IMR-90 (cell line): ENCODE results near the gene BARX1. TPM values are rescaled to one million over a fixed set of nuclear protein-coding genes. Genes with fewer than 3 reads are reported as not detected.

Experiments used
- ATAC-seq: fragments of 200-7000 bp; cut with Tn5 transposase; 2 replicates; pipeline ENCODE4 v1.9.1; 2020; ENCODE audit warnings: low read depth, mild to moderate bottlenecking, moderate library complexity
- BruUV-seq: library from RNA; stranded (reverse); fragments of 400-500 nt; replicated peaks from 2 replicates; lab custom pipeline; 2021; lab: Mats Ljungman, UMichigan
- CTCF ChIA-PET: fragments of 300-600 bp; formaldehyde crosslinking; extraction: SDS; loops from one replicate; lab custom pipeline; 2021; ENCODE audit warnings: antibody characterized with exemption; lab: Yijun Ruan, JAX
- POLR2A ChIA-PET: fragments of 300-600 bp; sonication (Branson Sonifier 250); formaldehyde crosslinking; loops from one replicate; lab custom pipeline; 2022; ENCODE audit warnings: antibody characterized with exemption; ENCODE audit not compliant: unreplicated experiment; lab: Charles Lee
- DNase-seq: peaks from one replicate; pipeline ENCODE4 v3.0.0; 2013
- H2AFZ ChIP-seq: replicated peaks from 2 replicates; pipeline ENCODE3; 2013; ENCODE audit warnings: low read length, mild to moderate bottlenecking; ENCODE audit not compliant: poor library complexity
- H2AK5ac ChIP-seq: 2 replicates; pipeline ENCODE4 v1.6.1; 2013; ENCODE audit warnings: low read depth, low read length, inconsistent platforms
- H2AK9ac ChIP-seq: replicated peaks from 2 replicates; pipeline ENCODE3; 2013; ENCODE audit warnings: mild to moderate bottlenecking, low read depth, low read length, moderate library complexity; ENCODE audit not compliant: poor library complexity
- H2BK120ac ChIP-seq: 2 replicates; pipeline ENCODE4 v1.6.1; 2013; ENCODE audit warnings: low read depth, low read length, inconsistent platforms
- H2BK15ac ChIP-seq: 3 replicates; pipeline ENCODE4 v1.6.1; 2013; ENCODE audit warnings: low read depth, low read length, inconsistent platforms
- H2BK20ac ChIP-seq: 2 replicates; pipeline ENCODE4 v1.6.1; 2013; ENCODE audit warnings: low read depth, mild to moderate bottlenecking, inconsistent platforms, low read length, moderate library complexity
- H2BK5ac ChIP-seq: 2 replicates; pipeline ENCODE4 v1.6.1; 2013; ENCODE audit warnings: mild to moderate bottlenecking, low read depth, low read length, inconsistent platforms; ENCODE audit not compliant: poor library complexity, severe bottlenecking
- H3K14ac ChIP-seq: replicated peaks from 2 replicates; pipeline ENCODE4 v1.6.1; 2013; ENCODE audit warnings: low read depth, low read length, inconsistent platforms
- H3K18ac ChIP-seq: 2 replicates; pipeline ENCODE4 v1.6.1; 2013; ENCODE audit warnings: low read depth, low read length, control low read depth
- H3K23ac ChIP-seq: 2 replicates; pipeline ENCODE4 v1.6.1; 2013; ENCODE audit warnings: low read depth, low read length, inconsistent platforms
- H3K27ac ChIP-seq: 2 replicates; pipeline ENCODE4 v1.5.1; 2013; ENCODE audit warnings: mild to moderate bottlenecking, control low read depth, low read length; ENCODE audit not compliant: insufficient read depth
- H3K27me3 ChIP-seq: 2 replicates; pipeline ENCODE4 v1.6.1; 2013; ENCODE audit warnings: low read length; ENCODE audit not compliant: control insufficient read depth, insufficient read depth
- H3K36me3 ChIP-seq: 2 replicates; pipeline ENCODE4 v1.6.1; 2013; ENCODE audit warnings: low read length, mixed read lengths; ENCODE audit not compliant: control insufficient read depth, insufficient read depth
- H3K4ac ChIP-seq: 2 replicates; pipeline ENCODE4 v1.6.1; 2013; ENCODE audit warnings: low read depth, low read length, inconsistent platforms
- H3K4me1 ChIP-seq: 2 replicates; pipeline ENCODE4 v1.6.1; 2013; ENCODE audit warnings: low read length, mixed read lengths; ENCODE audit not compliant: control insufficient read depth, insufficient read depth
- H3K4me2 ChIP-seq: 2 replicates; pipeline ENCODE4 v1.6.1; 2013; ENCODE audit warnings: low read depth, mild to moderate bottlenecking, control low read depth, low read length, moderate library complexity
- H3K4me3 ChIP-seq: 2 replicates; pipeline ENCODE4 v1.5.1; 2013; ENCODE audit warnings: low read depth, mild to moderate bottlenecking, control low read depth, low read length, moderate library complexity; ENCODE audit not compliant: insufficient read depth
- H3K56ac ChIP-seq: 2 replicates; pipeline ENCODE4 v1.6.1; 2013; ENCODE audit warnings: low read length, inconsistent platforms; ENCODE audit not compliant: insufficient read depth; ENCODE audit errors: extremely low read depth
- H3K79me1 ChIP-seq, 2 experiments: 2 replicates each; pipeline ENCODE4 v1.6.1; 2013; ENCODE audit warnings: low read length in 2 of 2, inconsistent platforms in 1 of 2, low read depth in 1 of 2
- H3K9ac ChIP-seq: 2 replicates; pipeline ENCODE4 v1.6.1; 2013; ENCODE audit warnings: low read depth, low read length, control low read depth
- H3K9me1 ChIP-seq: 2 replicates; pipeline ENCODE4 v1.6.1; 2013; ENCODE audit warnings: low read length, inconsistent platforms; ENCODE audit not compliant: insufficient read depth
- H3K9me3 ChIP-seq: 2 replicates; pipeline ENCODE4 v1.6.1; 2013; ENCODE audit warnings: low read length; ENCODE audit not compliant: control insufficient read depth, insufficient read depth
- H4K20me1 ChIP-seq: 2 replicates; pipeline ENCODE4 v1.6.1; 2013; ENCODE audit warnings: low read length, inconsistent platforms; ENCODE audit not compliant: insufficient read depth
- H4K5ac ChIP-seq: 2 replicates; pipeline ENCODE4 v1.6.1; 2013; ENCODE audit warnings: mild to moderate bottlenecking, low read depth, low read length, control low read depth
- H4K8ac ChIP-seq, 2 experiments: 2 replicates each; pipeline ENCODE4 v1.6.1; 2013; ENCODE audit warnings: low read depth in 2 of 2, low read length in 2 of 2, control low read depth in 1 of 2, inconsistent platforms in 1 of 2
- H4K91ac ChIP-seq: 2 replicates; pipeline ENCODE4 v1.6.1; 2013; ENCODE audit warnings: low read depth, low read length, inconsistent platforms; ENCODE audit not compliant: insufficient read depth
- CHD1 ChIP-seq: IDR thresholded peaks from 2 replicates; pipeline ENCODE4 v1.6.1; 2012; ENCODE audit warnings: low read depth, low read length, improper control_type of control experiment
- CTCF ChIP-seq: conservative IDR thresholded peaks from 2 replicates; pipeline ENCODE4 v1.5.1; 2012; ENCODE audit warnings: mild to moderate bottlenecking, low read depth, low read length, improper control_type of control experiment
- MAFK ChIP-seq: IDR thresholded peaks from 2 replicates; pipeline ENCODE4 v1.6.1; 2012; ENCODE audit warnings: low read depth, low read length, improper control_type of control experiment
- MAZ ChIP-seq: IDR thresholded peaks from 2 replicates; pipeline ENCODE4 v1.6.1; 2012; ENCODE audit warnings: low read depth, mild to moderate bottlenecking, low read length, improper control_type of control experiment, moderate library complexity, borderline replicate concordance
- NFE2L2 ChIP-seq: fragments of 150-350 bp; IDR thresholded peaks from 2 replicates; pipeline ENCODE4 v1.6.1; 2016; ENCODE audit warnings: low read depth, mild to moderate bottlenecking, low read length
- POLR2A ChIP-seq: IDR thresholded peaks from 2 replicates; pipeline ENCODE4 v1.6.1; 2012; ENCODE audit warnings: mild to moderate bottlenecking, low read depth, low read length
- RCOR1 ChIP-seq: IDR thresholded peaks from 2 replicates; pipeline ENCODE4 v1.6.1; 2012; ENCODE audit warnings: mild to moderate bottlenecking, low read length, improper control_type of control experiment; ENCODE audit not compliant: insufficient replicate concordance
- RFX5 ChIP-seq: IDR thresholded peaks from 2 replicates; pipeline ENCODE4 v1.8.0; 2012; ENCODE audit warnings: low read depth, mild to moderate bottlenecking, low read length, moderate library complexity
- WGBS, 2 experiments: methylation state at CpG; one replicate each; pipeline versions ENCODE4 v1.1.5 to v1.1.7; 2013; ENCODE audit warnings: missing lambda C conversion rate in 2 of 2; ENCODE audit not compliant: insufficient read length in 1 of 2; ENCODE audit errors: extremely low coverage in 2 of 2; 5-methylcytosine and 5-hydroxymethylcytosine counted together
- dilution Hi-C: fragments of 300-500 bp; cut with HindIII; formaldehyde crosslinking; loops from one replicate; pipeline ENCODE4 v1.14.3; 2018; ENCODE audit warnings: low sequenced_read_pairs; ENCODE audit not compliant: unreplicated experiment
- in situ Hi-C: fragments of 300-500 bp; cut with MboI; formaldehyde crosslinking; loops from 3 replicates; pipeline ENCODE4 v1.14.3; 2019; ENCODE audit warnings: low sequenced_read_pairs, inconsistent platforms, mixed read lengths
- intact Hi-C: fragments of 100-400 bp; cut with micrococcal nuclease; formaldehyde crosslinking; loops from 2 replicates; pipeline ENCODE4 v1.10.0; 2022
- polyA plus RNA-seq, 3 experiments: library from polyadenylated mRNA; depleted of rRNA; stranded (reverse); fragments of >200 nt; gene quantifications; 2 replicates each; pipeline ENCODE4 v1.2.3, GENCODE V29; 2012; ENCODE audit warnings: low replicate concordance in 1 of 3
- total RNA-seq: library from RNA; depleted of rRNA; stranded (reverse); fragments of >200 nt; gene quantifications from 2 replicates; pipeline ENCODE4 v1.2.3, GENCODE V29; 2012

BARX1 gene
- total and polyA plus RNA-seq, 2 of the 4 experiments (the other 2 are of a cell fraction) = not detected

- intact Hi-C loops = no loop called here
- WGBS, 2 experiments = 60% methylated on average over 1 of the region's 5 CpGs; no CpG with 5 or more reads in 1 of the 2 experiments
- Histone ChIP-seq H2AK5ac (no peak overlapping the region), H3K27me3 (peaks cover 26% of the 10 kb centered on the region), H3K79me1 (no peaks in the 10 kb centered on the region), H3K56ac (no peak overlapping the region), H2BK15ac (no peak overlapping the region), H3K4ac (no peak overlapping the region), H4K5ac (no peak overlapping the region), H2BK5ac (no peak overlapping the region), H4K20me1 (no peaks in the 10 kb centered on the region), H3K9ac (no peak overlapping the region), H3K36me3 (no peaks in the 10 kb centered on the region), H2BK120ac (no peak overlapping the region), H3K9me1 (no peaks in the 10 kb centered on the region), H2AFZ (no peak overlapping the region), H3K23ac (no peak overlapping the region), H3K18ac (no peak overlapping the region), H4K91ac (no peak overlapping the region), H2BK20ac (no peak overlapping the region), H4K8ac (no peak overlapping the region), H3K4me3 (no peak overlapping the region), H3K4me1 (no peaks in the 10 kb centered on the region), H3K14ac (no peak overlapping the region), H3K27ac (no peak overlapping the region), H3K9me3 (no peaks in the 10 kb centered on the region), H3K4me2 (no peak overlapping the region), H2AK9ac (peak overlapping the region; percentile 31)
- DNase-seq (no peak), ATAC-seq (no peak)
- ChIA-PET CTCF (no interaction called here), POLR2A (no interaction called here)
- in situ Hi-C loops = no loop called here
- dilution Hi-C loops = no loop called here
- no TSS peak for BruUV-seq
- TF ChIP-seq MAZ (no peak), RCOR1 (no peak), CTCF (no peak), POLR2A (no peak), MAFK (no peak), NFE2L2 (no peak), RFX5 (no peak), CHD1 (no peak)
These were observed 47.5 kb downstream of the BARX1 start for GRCh38 chr9:93907551-93908199.
